ENCODE results near the gene MFNG.
"Not testable (repeated sequence)": the region's sequence is repeated elsewhere in the genome, so short reads cannot be mapped to it uniquely, and the experiment has no call there.

The MFNG gene

GRCh38 chr22:37486224-37486845 is at the start of gene MFNG:
TSS of gene MFNG (minus strand) at chr22:37486384. CDS start at chr22:37486177, 207 bp downstream.
- no peak for DNase-seq

GRCh38 chr22:37535159-37535558 is 49.0 kb upstream of the MFNG start:
- DNase-seq, result no peak

GRCh38 chr22:37534445-37534844 is 48.3 kb upstream of the MFNG start:
- DNase-seq, result no peak

GRCh38 chr22:37533995-37534394 is 47.8 kb upstream of the MFNG start:
- no peak for DNase-seq

GRCh38 chr22:37529652-37530345 is 43.6 kb upstream of the MFNG start:
- no peak for DNase-seq

- DNase-seq, result not testable (repeated sequence)
Observed at GRCh38 chr22:37527952-37528351, 41.8 kb upstream of the MFNG start.

- DNase-seq, result not testable (repeated sequence)
Observed at GRCh38 chr22:37527081-37527752, 41.0 kb upstream of the MFNG start.

GRCh38 chr22:37526376-37526775 is 40.2 kb upstream of the MFNG start:
- no peak for DNase-seq

- no peak for DNase-seq
Observed at GRCh38 chr22:37525746-37526350, 39.7 kb upstream of the MFNG start.

- no peak for DNase-seq
Observed at GRCh38 chr22:37525073-37525745, 39.0 kb upstream of the MFNG start.

GRCh38 chr22:37522482-37522881 is 36.3 kb upstream of the MFNG start:
- no peak for DNase-seq

GRCh38 chr22:37521236-37521739 is 35.1 kb upstream of the MFNG start:
- no peak for DNase-seq

- no peak for DNase-seq
Observed at GRCh38 chr22:37520776-37521191, 34.6 kb upstream of the MFNG start.

- DNase-seq, result no peak
Observed at GRCh38 chr22:37519268-37520195, 33.3 kb upstream of the MFNG start, which contains the start of gene CARD10. TSS of gene CARD10 (minus strand) at chr22:37519415. CDS start at chr22:37519200, 215 bp downstream.

GRCh38 chr22:37518509-37519267 is 32.5 kb upstream of the MFNG start:
- no peak for DNase-seq

- no peak for DNase-seq
Observed at GRCh38 chr22:37517826-37518450, 31.8 kb upstream of the MFNG start.

- no peak for DNase-seq
Observed at GRCh38 chr22:37516456-37516855, 30.3 kb upstream of the MFNG start.

- no peak for DNase-seq
Observed at GRCh38 chr22:37515901-37516300, 29.7 kb upstream of the MFNG start.

GRCh38 chr22:37514526-37515051 is 28.4 kb upstream of the MFNG start:
- no peak for DNase-seq
